PFSK-1 (cell line): Measurements from ENCODE around the gene THEMIS2.

Experiments used
- POLR2AphosphoS5 ChIP-seq: IDR thresholded peaks from 2 replicates; pipeline ENCODE4 v1.6.1; 2012; ENCODE audit warnings: low read depth, mild to moderate bottlenecking, control low read depth, low read length, moderate library complexity
- REST ChIP-seq, 2 experiments: IDR thresholded peaks; 2 replicates each; pipeline versions ENCODE4 v1.6.1 to v1.8.0; 2011 to 2012; ENCODE audit warnings: low read depth in 2 of 2, low read length in 2 of 2, control low read depth in 1 of 2, inconsistent platforms in 1 of 2, mild to moderate bottlenecking in 1 of 2, moderate library complexity in 1 of 2; ENCODE audit not compliant: insufficient read depth in 1 of 2
- SIN3A ChIP-seq: IDR thresholded peaks from 2 replicates; pipeline ENCODE4 v1.6.1; 2012; ENCODE audit warnings: mild to moderate bottlenecking, low read length, moderate library complexity, borderline replicate concordance; ENCODE audit not compliant: insufficient read depth
- TAF1 ChIP-seq: IDR thresholded peaks from 2 replicates; pipeline ENCODE4 v1.6.1; 2012; ENCODE audit warnings: low read length, control low read depth, borderline replicate concordance; ENCODE audit not compliant: insufficient read depth

- TF ChIP-seq TAF1 (no peak), REST (IDR thresholded peaks at IDR 0.05; ENCODE audit: insufficient read depth in 1 of 2, low read depth in 2 of 2, low read length in 2 of 2) (no peak), POLR2AphosphoS5 (no peak), SIN3A (no peak)
These were observed 59.4 kb downstream of the THEMIS2 start for GRCh38 chr1:27931759-27932158.
